ENCODE measurements around the gene LOXL1. TPM values are rescaled to one million over a fixed set of nuclear protein-coding genes. Genes with fewer than 3 reads are reported as not detected.
A peak's percentile ranks its signal among the peaks of the same experiment; 100 is the strongest.

LOXL1 gene
- total RNA-seq, 1 donor from 2014 or later = 0.68 TPM

DNA sequence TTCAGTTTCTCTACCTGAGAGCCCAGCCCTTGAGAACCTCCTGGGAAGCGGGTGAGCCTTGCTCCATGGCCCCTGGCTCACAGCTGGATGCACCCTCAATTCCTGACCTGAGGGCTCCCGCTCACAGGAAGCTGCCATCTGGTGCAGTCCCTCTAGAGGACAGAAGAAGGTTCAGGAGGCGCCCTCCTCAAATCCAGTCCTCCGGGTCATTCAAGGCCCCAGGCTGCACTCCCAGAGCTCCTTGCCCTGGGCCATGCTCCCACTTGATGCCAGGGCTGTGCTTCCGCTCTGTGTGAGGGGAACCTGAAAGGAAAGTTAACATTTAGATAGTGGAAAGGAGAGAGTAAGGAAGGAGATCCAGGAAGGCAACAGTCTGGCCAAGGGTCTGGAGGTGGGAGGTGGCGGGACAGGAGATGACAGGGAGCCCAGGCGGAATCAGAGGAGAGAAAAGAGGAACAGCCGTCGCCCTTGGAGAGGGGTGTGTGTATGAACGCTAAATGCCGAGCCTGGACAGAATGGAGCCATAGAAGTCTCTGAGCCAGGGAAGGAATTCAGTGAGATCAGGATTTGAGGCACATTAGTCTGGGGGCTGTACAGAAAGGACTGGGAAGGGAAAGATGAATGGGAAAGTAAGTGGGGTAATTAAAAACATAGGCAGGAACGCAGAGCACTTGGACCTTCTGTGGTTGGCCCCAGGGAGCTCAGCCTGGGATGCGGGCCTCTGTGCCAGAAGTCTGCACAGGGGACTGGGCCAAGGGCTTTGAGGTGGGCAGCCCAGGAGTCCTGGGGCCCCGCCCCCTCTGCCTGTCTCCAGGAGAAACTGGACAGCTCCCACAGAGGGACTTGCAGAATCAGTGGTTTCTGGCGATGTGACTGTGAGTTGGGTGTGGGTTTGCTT, 26.8 kb upstream of the LOXL1 start:
- no peak for DNase-seq

DNA sequence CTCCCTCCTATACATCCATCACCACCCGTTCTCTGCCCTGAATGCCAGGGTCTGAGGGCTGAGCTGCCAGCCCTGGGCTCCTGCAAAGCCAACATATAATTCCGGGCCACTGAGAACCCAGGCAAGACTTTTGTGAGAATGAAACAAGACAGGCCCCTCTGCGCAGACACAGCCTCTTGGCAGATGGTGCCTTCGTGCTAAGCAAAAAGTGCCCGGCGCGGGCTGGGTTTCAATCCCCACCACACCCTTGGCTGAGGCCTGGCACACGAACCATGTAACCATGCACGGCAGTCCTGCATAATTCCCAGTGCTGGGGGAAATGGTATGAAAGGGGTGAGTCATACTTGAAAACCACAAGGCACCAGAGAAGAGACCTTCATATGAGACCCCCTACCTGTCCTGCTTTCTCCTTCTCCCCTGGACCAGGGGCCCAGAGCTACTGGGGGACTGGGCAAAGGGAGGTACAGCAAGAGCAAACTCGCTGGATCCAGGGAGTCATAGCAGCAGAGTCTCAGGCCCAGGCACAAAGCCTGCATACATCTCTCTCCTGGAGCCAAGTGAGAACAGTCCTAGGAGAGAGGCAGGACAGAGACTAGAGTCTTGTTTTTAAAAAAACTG, 26.1 kb upstream of the LOXL1 start:
- DNase-seq = no peak

DNA sequence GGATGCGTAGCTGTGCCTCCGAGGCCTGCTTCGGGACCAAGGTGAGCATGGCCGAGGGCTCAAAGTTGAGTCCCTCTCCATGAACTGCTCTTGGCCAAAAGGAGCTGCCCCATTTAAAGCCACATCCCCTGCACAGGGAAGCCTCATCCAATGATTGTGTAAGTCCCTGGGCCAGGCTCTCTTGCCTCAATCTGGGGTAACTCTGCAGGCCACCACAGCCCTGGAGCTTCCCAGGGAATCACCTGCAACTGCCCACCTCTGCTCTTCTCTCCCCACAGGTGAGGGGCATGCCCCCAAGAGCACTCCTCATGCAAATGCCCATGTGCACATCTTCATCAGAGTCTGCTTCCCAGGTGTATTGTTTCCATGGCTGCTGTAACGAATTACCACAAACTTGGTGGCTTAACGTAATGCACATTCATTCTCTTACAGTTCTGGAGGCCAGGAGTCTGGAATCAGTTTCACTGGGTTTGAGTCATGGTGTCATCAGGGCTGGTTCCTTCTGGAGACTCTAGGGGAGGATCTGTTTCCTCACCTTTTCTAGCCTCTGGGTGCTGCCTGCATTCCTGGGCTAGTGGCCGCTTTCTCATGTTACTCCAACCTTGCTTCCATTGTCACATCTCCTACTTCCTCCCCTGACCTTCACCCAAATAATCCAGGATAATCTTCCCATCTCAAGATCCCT, 25.0 kb upstream of the LOXL1 start:
- DNase-seq = no peak

DNA sequence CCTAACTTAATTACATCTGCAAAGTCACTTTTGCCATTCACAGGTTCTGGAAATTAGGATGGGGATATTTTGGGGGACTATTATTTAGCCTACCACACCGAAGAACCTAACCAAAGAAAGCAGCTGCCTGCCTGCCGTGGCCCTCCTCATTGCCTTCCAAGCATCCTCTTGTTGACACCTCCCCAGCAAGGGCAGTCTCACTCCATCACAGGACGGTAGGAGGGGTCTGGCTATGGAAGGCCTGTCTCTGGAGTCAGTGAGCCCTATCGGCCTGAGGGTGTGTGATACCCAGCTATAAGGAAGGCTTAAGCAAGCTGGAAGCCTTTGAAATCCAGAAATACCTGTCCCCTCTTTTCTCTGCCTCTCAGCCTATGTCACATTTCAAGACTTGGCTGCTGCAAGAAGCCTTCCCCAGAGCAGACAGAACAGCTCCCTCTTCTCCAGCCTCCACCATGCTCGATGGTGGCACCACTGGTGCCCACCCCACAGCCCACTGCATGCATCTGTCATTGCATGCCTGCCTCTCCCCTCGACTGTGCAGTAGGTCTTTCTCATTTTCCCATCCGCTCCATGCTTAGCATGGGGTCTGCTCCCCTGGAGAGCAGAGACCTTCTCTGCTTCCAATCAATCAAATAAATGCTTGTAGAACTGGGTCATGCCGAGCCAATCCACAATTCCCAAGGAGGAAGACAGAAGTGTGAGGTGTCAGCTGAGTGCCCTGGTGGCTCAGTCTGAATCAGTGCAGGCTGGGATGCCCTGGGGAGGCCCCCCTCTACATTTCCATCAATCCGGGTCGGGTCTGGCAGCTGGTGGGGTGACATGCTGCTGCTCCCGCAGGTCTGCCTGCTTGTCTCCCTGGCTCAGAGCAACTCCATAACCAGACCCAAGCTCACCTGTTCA, 23.9 kb upstream of the LOXL1 start:
- no peak for DNase-seq

DNA sequence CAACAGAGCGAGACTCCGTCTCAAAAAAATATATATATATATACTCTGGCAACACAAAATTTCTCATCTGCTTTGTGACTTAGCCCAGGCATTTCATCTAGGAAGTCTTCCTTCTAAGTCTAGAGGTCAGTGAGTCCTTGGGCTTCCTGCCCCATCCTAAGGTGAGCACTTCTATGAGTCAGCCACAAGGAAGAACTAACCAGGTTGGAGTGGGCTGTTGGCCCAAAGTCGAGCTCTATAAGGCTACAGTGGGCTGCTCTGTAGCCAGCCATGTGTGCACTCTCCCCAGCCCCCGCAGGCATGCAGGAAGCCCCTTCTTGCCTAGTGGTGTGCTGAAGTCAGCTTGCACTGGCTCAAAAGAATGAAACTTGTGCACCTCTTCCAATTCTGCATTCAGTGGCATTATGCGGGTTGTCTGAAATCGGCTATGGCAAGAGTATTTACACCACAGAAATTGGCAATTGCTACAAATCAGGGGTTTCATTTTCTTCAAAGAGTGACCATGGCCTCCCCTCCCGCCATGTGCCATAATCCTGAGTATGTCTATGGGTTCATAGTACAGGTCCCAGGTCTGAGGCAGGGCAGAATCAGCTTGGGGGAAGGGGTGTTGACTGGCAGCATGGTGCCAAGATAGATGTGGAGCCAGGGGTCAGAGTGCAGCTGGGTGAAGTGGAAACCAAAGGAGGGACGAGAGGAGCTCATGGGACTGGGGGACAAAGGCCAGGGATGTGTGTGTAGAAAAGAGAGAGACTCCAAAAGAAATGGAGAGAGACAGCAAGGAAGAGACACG, 22.0 kb upstream of the LOXL1 start:
- no peak for DNase-seq

DNA sequence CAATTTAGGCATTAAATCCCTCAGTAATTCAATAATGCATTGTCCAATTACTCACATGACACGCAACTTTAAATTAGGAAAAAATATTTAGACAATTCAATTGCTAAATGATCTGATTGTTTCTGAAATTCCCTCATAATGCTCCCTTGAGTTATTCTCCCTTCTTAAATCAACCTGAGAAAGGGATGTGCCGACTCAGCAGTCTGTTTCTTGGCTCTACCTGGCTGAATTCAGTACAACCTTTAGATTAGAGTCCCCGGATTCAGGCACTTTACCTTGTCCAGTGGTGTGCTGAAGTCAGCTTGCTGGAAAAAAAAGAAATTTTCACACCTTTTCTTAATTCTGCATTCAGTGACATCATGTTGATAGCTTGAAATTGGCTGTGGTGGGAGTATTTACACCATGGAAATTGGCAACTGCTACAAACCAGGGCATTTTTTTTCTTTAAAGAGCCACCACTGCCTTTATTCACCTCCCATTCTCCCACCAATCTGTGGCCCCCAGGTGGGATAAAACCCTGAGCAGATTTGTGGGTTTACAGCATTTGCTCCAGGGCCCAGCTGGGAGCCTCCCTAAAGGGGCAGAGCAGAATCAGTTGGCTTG, 20.9 kb upstream of the LOXL1 start:
- no peak for DNase-seq

DNA sequence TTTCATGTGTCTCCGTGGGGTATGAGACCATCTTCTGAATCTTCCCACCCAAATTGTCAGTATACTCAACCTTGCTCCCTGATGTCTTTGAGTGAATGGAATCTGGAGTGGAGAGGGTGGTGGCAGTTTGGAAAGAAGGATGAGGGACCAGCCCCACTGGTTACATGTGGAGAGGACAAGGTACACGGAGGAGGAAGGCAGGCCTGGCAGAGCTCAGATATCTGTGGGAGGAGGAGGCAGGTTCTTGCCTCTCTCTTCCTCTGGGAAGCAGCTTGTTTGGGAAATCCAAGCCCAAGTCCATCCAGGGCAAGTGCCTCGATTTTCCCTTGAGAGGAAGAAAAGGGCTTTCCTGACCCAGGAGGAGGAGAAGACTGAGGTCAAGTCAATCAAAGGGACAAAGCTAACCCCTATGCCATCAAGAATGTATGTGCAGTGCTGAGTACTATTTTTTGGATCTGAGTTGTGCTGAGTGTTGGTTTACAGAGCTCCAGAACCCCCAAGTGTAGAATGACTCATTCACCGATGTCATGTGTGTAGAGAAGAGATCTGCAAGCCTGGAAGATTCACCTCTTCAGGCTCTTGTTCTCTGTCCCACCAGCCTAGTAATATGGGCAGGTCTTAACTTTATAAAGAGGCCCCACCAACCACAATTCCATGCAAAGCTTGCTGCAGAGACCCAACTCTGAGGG, 19.8 kb upstream of the LOXL1 start:
- no peak for DNase-seq

DNA sequence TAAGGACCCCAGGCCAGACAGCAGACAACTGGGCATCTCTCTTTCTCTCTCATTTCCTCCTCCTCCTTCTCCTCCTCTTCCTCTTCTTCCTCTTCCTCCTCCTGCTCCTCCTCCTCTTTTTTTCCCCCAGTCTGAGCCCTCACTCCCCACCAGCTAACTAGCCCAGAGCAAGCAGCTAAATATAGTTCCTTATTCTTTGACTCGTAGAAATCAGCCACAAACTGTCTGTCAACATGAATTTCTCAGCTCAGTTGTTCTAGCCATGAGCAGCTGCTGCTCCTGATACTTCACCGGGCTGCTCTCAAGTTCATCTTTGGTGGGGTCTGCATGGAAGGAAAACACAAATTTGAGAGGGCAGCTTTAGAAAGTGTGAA, 19.2 kb upstream of the LOXL1 start:
- DNase-seq = no peak

DNA sequence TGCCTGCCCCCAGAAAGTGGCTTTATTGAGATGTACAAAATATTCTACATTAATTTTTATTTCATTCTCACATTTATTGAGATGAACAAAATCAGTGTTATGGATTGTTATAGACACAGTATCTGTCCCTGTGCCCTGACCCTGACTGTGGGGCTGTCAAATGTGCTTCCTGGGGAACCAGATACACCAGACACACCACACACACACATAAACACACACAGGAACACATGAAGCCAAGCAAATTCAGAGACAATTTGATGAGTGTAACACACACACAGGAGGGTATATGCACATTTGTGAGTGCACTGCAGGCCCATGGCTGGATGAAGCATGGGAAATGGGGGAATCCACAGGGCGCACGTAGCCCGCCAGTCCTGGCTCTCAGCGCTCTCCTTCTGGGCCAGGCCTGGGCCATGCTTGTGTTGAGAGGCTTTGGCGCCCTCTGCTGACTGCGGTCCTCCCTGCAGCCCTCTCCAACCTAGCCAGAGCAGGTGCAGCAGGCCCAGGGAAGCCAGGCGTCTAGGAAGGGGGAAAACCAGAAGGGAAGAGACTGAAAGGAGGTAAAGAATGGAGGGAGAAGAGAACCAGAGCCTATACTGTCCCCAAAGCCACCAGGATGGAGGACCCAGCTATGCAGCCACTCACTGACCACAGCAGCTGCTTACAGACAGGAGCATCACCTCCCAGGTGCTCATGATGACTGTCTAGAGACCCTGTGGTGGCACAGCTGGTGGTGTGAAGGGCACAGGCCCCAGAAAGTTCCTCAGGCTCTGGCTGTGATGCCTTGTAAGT, 18.0 kb upstream of the LOXL1 start:
- peak; percentile 85 for DNase-seq

DNA sequence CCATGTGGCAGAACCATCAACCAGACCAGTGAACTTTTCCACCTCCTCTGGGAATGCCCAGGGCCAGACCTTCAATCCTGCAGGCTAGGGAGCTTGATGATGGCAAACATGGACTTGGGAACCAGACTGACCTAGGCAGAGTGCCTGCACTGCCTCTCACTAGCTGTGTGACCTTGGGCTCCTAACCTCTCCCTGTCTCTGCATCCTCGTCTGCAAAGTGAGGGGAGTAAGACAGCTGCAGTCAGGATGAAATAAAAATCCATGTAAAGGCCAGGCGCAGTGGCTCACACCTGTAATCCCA, 17.5 kb upstream of the LOXL1 start:
- no peak for DNase-seq

DNA sequence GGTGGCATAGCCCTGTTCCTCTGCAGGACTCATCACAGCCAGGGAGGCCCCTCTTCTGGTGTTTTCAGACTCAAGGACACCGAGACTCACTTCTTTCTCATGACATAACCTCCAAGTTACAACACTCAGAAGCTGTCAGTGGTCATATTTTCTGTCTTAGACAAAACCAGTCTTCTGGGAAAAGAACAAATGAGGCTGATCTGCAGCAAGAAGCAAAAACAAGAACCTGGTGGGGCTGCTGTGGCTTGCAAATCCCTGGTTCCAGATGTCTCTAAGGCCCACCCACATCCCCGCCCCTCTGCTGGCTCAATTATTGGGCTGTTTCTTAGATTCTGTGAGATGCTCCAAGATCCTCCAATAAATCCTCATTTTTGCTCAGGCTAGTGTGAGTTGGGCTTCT, 16.6 kb upstream of the LOXL1 start:
- DNase-seq = no peak

DNA sequence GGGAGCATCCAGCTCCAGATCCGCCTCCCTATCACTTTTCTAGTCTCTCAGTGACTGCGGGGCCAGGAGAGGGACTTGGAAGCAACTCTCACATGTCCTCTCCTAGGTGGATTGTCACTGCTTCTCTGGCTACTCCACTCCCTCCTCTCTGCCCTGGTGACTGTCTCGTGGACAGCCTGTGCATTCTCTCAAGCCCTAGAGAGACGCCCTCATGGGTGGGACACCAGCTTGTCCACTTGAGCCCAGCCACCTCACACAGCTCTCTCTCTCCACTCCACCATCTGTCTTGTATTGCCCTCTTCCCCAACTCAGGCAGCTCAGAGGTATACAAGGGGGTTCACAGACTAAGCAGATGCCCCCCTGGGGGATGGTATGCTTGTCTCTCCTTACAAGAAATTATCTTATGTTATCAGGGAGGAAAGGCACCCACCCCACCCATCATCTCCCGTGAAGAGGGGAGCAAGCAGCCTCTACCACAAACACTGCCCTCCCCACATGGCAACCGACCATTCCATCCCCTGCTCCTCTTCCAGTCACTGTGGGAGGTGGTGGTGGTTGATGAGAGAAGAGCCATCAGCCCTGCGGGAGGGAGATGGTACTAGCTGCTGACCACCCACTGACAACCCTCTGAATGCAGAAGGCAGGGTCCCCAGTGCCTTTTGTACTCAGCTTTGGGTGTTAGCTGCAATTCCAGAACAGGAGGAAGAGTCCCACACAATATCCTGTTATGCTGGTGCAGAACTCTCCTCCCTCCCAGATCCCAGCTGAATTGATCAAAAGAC, 15.5 kb upstream of the LOXL1 start:
- DNase-seq = no peak

DNA sequence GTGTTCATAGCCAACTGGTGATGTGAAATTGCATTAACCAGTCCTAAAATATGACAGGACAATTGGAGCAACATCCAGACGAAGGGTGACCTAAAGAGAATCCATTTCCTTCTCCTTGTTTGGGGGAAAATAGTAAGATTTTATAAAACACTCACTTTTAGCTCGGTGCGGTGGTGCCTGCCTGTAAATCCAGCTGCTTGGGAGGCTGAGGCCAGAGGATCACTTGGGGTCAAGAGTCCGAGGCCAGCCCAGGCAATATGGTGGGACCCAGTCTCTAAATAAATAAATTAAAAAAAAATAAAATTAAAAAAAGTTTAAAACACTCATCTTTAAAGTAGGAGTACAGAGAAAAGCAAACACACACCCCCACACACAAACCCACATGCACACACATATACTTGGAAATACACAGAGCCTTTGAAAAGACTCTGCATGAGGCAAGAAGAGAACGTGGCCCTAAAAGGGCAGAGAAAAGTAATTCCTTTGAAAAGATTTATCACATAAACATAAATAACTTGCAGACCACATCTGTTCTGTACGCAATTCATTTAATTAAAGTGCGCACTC, 14.1 kb upstream of the LOXL1 start:
- no peak for DNase-seq

DNA sequence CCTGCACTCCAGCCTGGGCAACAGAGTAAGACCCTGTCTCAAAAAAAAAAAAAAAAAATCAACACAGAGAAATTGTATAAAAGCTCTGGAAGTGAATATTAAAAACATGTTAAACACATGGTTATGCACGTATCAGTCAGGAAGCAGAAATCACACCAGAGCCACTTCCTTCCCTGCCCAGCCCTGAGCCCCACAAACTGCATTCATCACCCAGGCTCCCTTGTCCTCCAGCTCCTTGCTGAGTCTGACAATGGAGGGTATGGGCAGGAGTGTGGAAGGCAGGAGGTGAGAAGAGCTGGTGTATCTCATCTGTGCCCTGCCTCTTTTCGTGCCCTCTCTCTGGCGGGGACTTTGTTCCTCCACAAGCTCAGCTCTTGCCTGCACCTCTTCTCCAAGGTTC, 12.1 kb upstream of the LOXL1 start:
- no peak for DNase-seq

DNA sequence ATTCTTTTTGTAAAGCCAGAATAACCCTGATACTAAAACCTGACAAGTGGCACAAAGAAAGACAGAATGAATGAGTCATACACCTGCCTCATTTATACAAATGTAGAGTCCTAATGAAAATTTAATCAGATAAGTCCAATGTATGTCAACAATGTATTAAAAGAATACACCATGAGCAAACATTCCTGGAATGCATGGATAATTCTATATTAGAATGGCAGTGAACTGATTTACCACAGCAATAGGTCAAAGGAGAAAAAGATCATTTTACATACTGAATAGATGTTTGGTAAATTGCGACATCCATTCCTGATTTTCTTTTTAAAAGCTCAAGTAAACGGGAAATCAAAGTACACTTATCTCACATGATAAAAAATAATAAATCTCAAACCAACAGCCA, 11.2 kb upstream of the LOXL1 start:
- DNase-seq = no peak

DNA sequence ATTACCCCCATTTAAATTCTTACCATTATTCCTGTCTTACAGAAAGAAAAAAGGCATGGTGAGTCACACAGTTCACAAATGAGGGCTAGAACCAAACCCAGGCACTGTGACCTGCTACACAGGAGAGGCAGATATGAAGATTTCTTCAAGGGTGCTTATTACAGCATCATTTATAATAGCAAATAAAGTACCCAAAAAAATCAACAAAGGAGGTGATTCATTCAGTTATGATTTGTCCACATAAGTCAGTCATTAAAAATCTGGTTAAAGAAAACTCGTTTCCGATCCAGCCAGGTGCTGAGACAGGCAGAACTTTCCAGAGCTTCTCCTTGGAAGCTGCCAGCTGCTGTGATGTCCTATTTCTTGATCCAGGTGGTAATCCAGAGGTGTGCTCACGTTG, 7.5 kb upstream of the LOXL1 start:
- no peak for DNase-seq

DNA sequence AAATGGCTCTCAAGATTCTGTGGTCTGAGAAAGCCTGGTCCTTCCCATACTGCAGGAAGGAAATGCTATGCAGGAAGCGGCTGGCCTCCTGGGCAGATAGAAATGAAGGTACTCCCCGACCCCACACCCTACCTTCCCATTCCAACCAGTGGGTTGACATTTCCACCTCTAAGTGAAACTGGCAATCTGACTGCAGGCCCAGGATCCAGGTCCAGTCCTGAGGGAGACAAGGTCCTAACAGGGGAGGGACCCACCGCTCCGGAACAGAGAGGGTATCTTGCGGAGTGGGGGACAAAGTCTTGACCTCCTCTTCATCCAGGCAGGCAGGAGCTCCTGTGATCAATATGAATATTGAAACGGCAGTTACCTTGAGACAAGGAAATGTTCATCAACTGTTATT, 6.6 kb upstream of the LOXL1 start:
- DNase-seq = no peak

DNA sequence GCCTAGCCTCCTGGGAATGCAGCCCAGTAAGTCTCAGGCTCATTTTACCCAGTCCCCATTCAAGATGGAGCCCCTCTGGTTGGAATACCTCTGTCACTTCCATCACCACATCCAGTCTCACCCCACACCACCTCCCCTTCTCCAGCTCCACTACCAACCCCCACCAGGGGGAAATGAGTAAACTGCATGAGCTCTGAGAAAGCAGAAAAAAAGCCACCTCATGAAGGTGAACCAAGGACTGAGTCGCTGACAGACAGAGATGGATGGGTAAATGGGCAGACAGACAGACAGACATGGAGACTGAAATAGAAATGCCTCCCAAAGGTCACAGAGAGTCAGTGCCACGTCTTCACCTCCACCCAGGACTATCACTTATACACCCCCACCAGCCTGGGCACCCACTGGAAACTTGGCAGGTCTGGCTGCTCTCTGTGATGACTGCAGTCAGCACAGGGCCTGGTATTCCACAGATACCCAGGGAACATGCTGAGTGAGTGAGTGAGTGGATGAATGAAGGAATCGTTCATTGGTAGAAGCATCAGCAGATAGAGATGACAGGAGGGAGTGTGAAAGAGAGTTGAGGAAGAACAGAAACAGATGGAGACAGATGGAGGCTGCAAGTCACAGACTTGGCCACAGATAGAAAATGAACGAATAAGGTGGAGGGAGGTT, 4.9 kb upstream of the LOXL1 start:
- no peak for DNase-seq

All from dermis blood vessel endothelial cell (primary cell).